Measurements from ENCODE around the gene PGM2L1. TPM values are rescaled to one million over a fixed set of nuclear protein-coding genes. Genes with fewer than 3 reads are reported as not detected.
"Not testable (repeated sequence)": the region's sequence is repeated elsewhere in the genome, so short reads cannot be mapped to it uniquely, and the experiment has no call there.

Gene PGM2L1
- total RNA-seq, 4 donors from 2014 or later, result 1.0 to 21.8 (median 8.8) TPM

DNA sequence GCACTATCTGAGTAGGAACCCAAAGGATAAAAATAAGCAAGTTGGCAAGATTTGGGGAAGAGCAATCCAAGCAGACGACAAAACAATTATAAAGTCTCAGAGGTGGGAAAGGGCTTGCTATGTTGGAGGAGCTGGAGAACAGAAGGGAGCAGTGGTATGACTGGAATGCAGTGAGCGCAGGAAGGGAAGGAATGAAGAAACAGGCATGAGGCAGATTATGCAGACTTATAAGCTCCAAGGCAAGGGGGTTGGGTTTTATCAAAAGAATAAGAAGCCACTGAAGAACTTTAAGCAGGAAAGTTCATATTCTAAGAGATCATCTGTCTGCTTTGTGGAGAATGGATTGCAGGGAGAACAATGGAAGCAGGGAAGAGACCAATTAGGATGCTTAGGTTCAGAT lies 31.7 kb downstream of the PGM2L1 start:
- no peaks in the 10 kb centered on the region for H3K4me1 ChIP-seq
- H3K27ac ChIP-seq, result no peak overlapping the region
- no peak for TF ChIP-seq POLR2A (IDR thresholded peaks at IDR 0.05)
- TF ChIP-seq, protein P1, sequence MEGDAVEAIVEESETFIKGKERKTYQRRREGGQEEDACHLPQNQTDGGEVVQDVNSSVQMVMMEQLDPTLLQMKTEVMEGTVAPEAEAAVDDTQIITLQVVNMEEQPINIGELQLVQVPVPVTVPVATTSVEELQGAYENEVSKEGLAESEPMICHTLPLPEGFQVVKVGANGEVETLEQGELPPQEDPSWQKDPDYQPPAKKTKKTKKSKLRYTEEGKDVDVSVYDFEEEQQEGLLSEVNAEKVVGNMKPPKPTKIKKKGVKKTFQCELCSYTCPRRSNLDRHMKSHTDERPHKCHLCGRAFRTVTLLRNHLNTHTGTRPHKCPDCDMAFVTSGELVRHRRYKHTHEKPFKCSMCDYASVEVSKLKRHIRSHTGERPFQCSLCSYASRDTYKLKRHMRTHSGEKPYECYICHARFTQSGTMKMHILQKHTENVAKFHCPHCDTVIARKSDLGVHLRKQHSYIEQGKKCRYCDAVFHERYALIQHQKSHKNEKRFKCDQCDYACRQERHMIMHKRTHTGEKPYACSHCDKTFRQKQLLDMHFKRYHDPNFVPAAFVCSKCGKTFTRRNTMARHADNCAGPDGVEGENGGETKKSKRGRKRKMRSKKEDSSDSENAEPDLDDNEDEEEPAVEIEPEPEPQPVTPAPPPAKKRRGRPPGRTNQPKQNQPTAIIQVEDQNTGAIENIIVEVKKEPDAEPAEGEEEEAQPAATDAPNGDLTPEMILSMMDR (IDR thresholded peaks at IDR 0.05), result no peak
- no peaks in the 10 kb centered on the region for H3K36me3 ChIP-seq
- H3K4me3 ChIP-seq, result no peak overlapping the region
- intact Hi-C loops (cut with DNase I; ENCODE audit: low total_unique reads), result no loop called here
- no peaks in the 10 kb centered on the region for H3K9me3 ChIP-seq
- DNase-seq, result no peak
- H3K27me3 ChIP-seq, result no peaks in the 10 kb centered on the region

- intact Hi-C loops (cut with DNase I; ENCODE audit: low total_unique reads); H3K9me3 ChIP-seq; H3K4me3 ChIP-seq; H3K4me1 ChIP-seq; H3K27ac ChIP-seq; H3K36me3 ChIP-seq; DNase-seq; H3K27me3 ChIP-seq: not testable (repeated sequence)
These were observed 32.4 kb downstream of the PGM2L1 start for GRCh38 chr11:74365805-74366204.

GRCh38 chr11:74357449-74357848 lies 40.8 kb downstream of the PGM2L1 start:
- no peaks in the 10 kb centered on the region for H3K27me3 ChIP-seq
- no peaks in the 10 kb centered on the region for H3K4me1 ChIP-seq
- TF ChIP-seq, protein P1 (IDR thresholded peaks at IDR 0.05), result no peak
- no peak for TF ChIP-seq POLR2A (IDR thresholded peaks at IDR 0.05)
- no peak for DNase-seq
- no peaks in the 10 kb centered on the region for H3K36me3 ChIP-seq
- no peaks in the 10 kb centered on the region for H3K9me3 ChIP-seq
- no peak overlapping the region for H3K4me3 ChIP-seq
- intact Hi-C loops (cut with DNase I; ENCODE audit: low total_unique reads), result no loop called here
- no peak overlapping the region for H3K27ac ChIP-seq

- Histone ChIP-seq H3K9me3 (no peaks in the 10 kb centered on the region), H3K27me3 (no peaks in the 10 kb centered on the region), H3K4me3 (no peak overlapping the region), H3K36me3 (no peaks in the 10 kb centered on the region), H3K27ac (no peak overlapping the region), H3K4me1 (no peaks in the 10 kb centered on the region)
- intact Hi-C loops (cut with DNase I; ENCODE audit: low total_unique reads), result no loop called here
- TF ChIP-seq, protein P1 (IDR thresholded peaks at IDR 0.05), result no peak
- no peak for TF ChIP-seq POLR2A (IDR thresholded peaks at IDR 0.05)
- no peak for DNase-seq
These were observed 42.6 kb downstream of the PGM2L1 start for GRCh38 chr11:74355626-74356025.

GRCh38 chr11:74354036-74354435 lies 44.2 kb downstream of the PGM2L1 start:
- Histone ChIP-seq H3K36me3 (no peaks in the 10 kb centered on the region), H3K27me3 (no peaks in the 10 kb centered on the region), H3K4me1 (no peaks in the 10 kb centered on the region), H3K27ac (no peak overlapping the region), H3K4me3 (no peak overlapping the region), H3K9me3 (no peaks in the 10 kb centered on the region)
- intact Hi-C loops (cut with DNase I; ENCODE audit: low total_unique reads), result no loop called here
- TF ChIP-seq, protein P1 (IDR thresholded peaks at IDR 0.05), result no peak
- no peak for TF ChIP-seq POLR2A (IDR thresholded peaks at IDR 0.05)
- DNase-seq, result no peak

DNA sequence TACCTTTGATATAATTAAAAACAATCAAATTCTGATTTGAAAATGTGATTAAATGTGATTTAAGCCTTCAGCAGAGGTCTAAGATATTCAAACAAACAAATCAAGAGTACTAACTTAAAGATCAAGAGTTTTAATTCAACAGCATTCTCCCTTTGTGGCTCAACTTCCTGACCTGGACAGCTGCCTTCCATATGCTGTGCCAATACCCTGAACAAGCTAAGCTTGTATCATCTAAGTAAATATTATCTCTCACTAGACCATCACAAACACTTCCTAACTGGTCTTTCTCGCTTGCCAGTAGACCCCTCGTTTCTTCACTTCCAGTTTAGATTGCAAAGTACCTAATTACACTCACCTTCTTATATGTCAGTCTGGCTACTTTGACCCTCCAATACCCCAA lies 50.9 kb downstream of the PGM2L1 start:
- TF ChIP-seq, protein P1 (IDR thresholded peaks at IDR 0.05), result no peak
- no peak for TF ChIP-seq POLR2A (IDR thresholded peaks at IDR 0.05)
- DNase-seq, result no peak

More for the DNA sequence above, 50.9 kb downstream of the PGM2L1 start:
- intact Hi-C loops (cut with DNase I; ENCODE audit: low total_unique reads), result no loop called here
- Histone ChIP-seq H3K27me3 (no peaks in the 10 kb centered on the region), H3K36me3 (no peaks in the 10 kb centered on the region), H3K27ac (no peak overlapping the region), H3K4me1 (no peaks in the 10 kb centered on the region), H3K4me3 (no peak overlapping the region), H3K9me3 (no peaks in the 10 kb centered on the region)

Measured in uterus (tissue), 4 donors.